ENCODE measurements around the gene TAOK2.
"Not testable (repeated sequence)": the region's sequence is repeated elsewhere in the genome, so short reads cannot be mapped to it uniquely, and the experiment has no call there.

Gene TAOK2

DNA sequence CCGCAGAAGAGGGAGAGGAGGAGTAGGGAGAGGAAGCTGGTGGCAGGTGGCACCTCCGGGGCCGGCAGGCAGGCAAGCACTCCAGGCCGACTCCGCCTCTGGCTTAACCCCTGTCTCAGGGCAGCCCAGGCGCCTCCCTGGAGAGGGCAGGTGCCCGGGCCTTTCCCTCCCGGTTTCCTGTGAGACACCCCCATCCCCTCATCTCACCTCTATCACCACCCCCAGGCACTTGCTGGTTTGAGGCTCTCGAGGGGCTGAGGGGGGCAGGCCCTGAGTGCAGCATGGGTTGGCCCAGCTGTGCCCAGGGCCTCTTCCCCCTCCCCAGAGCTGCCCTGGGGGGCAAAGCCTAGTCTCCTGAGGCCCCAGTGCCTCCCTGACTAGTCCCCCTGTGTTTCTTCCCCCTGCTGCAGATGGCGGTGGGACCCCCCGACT lies 31.2 kb downstream of the TAOK2 start:
- no peak for DNase-seq

DNA sequence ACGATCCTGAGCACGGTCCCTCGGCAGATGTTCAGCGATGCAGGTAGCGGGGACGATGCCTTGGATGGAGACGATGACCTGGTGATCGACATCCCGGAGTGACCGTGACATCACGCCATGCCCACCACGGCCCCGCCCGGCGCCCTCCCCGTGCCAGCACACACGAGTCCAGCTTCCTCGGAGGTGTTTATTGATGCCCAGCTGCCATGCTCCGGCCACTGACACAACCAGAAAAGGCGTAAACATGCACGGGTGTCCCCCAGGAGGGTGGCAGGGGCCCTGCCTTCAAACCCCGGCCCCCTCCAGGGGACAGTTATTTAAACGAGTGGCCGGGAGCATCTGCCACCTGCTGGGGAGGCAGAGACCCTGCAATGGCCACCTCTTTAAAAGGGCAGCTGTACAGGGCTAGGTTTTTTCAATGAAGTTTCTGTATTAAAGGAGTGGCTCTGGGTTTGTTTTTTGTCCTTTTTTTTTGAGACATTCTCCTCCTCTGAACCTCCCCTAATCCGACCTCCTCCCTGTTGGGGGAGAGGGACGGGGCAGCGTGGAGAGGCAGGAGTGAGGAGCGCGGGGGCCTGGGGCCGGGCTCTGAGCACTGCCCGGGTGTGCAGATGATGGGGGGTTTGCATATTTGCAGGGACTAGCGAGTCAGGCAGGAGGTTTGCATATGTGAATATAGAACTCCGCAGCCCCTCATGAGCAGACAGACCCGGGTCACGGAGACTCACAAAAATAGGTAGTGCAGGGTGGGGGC lies 31.9 kb downstream of the TAOK2 start:
- DNase-seq, result peak; percentile 29 to 32

DNA sequence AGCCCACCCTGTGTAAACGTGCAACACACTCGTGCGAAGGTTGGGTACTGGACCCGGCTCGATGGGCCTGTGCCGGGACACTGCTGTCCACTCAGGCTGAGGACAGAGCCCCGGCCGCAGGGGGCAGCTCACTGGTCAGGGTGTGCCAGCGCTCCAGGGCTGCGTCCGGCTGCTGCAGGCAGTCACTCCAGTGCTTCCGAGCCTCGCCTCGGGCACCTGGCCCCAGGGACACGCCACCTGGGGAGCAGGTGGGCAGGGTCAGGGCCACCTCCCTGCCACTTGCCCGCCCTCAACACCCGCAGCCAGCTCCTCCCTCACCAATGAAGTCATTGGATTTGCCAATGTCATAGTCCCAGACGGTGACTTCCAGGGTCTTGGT lies 32.4 kb downstream of the TAOK2 start:
- DNase-seq, result no peak

DNA sequence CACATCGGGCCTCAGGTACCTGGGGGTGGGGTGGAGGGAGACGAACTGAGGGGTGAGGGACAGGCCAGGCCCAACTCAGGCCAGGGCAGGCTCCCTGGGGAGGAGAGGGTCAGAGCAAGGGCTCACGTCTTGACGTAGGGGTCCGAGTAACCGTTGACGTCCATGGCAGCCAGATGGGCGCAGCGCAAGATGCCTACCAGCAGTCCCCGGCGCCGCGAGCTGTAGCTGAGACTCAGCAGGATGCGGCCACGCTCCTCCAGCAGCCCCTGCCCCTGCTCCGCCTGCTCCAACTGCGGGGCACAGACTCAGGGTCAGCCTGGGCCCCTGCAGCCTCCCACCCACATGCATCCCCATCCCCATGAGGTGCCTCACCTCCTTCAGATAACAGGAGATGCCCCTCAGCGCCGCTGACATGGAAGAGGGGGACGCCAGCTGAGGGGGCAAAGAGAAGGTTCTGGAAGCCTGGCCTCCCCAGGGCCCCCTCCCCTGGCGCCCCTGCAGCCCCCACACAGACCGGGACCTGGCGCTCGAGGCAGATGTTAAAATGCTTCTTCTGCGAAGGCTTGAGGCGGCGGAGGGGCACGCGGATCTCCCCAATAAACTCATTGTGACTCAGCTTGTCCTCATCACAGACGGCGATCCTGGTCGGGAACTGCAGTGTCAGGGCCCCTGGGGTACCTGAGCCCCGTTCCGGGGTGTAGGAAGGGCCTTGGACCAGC lies 33.1 kb downstream of the TAOK2 start:
- no peak for DNase-seq

DNA sequence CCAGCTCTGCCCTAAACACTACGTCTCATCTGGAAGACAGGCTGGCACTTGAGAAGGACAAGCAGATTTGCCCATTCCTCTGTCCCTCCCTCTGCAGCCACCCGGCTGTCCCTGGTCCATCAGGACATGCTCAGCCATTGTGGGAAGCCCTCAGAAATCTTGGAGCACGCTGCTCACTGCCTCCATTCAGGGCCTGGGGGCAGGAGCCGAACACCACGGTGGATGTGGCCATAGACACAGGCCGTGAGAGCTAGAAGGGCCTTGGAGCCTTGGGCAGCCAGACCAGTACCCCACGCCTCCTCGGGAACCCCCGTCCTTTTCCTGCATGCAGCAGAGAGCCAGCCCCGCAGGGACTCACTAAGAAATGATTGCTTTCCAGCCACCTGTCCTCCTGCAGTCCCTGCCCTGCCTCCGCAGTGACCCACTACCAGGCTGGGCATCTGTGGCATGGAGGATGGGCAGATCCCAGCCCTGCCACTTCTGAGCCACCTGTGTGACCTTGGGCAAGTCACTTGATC lies 33.8 kb downstream of the TAOK2 start:
- no peak for DNase-seq

DNA sequence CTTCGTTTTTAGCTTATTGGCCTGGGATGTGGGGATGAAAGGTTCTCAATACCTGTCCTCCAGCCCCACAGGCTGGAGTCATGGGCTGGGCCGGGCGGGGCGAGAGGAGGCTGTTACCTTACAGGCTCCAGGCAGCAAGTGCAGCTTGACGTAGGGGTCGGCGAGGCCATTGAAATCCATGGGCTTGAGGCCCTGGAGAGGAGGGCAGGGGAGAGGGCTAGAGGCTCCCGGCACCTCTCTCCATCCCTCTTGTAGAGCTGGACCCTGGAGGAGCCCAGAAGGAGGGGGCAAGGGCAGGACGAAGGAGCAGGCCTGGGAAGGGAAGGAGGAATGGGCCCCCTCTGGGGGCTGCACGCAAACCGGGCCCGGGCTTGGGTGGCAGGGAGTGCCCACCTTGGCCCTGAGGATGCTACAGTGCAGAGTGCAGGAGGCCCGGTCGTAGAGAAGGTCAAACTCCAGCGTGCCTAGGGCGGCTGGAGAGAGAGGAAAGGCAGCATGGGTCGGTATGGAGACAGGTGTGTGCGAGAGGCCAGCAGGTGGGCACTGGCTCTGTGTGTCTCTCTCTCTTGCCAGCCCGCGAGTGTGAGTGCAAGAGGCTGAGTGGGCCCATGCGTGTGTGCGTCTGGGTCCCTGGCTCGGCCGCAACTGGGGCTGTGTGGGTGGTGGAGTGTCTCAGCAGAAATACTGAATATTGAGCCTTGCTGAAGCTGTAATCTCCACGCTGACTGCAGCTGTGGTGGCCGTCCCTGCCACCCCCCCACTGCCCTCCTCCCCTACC lies 35.6 kb downstream of the TAOK2 start:
- no peak for DNase-seq

DNA sequence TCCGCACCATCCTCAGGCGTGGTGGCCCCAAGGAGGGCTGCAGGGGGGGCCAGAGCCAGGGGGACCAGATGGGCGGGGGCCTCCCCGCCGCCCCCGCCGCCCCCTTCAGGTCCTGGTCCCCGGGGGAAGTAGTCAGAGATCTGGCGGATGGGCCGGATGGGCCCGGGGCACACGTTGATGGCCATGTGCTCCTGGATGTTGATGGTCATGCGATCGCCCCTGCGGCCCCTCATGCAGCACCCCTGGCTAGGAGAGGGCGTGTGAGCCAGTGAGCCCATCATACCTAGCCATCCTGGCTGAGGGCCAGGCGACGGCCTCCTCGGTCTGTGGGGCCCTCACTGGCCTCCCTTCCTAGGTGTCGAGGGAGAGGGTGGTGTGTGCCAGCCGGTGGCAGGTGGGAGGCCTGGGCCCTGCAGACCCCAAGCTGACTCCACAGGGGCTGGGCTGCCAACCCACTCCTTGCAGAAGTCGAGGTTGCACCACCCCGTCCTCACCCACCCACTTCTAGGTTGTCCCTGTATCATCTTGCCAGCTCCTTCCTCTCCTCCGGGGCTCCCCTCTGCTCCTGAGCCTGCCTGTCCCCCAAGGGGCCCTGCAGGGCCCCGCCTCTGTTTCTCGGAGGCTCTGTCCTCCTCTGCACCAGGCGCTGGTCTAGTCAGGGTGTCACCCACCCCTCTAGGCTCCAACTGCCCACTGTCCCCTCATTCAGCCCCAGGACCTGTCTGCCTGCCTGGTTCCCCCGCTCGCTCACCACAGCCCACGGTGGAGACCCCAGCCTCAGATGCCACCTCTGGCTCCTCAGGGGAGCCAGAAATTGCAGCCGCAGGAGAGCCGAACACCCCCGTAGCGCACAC lies 36.5 kb downstream of the TAOK2 start:
- DNase-seq, result no peak

DNA sequence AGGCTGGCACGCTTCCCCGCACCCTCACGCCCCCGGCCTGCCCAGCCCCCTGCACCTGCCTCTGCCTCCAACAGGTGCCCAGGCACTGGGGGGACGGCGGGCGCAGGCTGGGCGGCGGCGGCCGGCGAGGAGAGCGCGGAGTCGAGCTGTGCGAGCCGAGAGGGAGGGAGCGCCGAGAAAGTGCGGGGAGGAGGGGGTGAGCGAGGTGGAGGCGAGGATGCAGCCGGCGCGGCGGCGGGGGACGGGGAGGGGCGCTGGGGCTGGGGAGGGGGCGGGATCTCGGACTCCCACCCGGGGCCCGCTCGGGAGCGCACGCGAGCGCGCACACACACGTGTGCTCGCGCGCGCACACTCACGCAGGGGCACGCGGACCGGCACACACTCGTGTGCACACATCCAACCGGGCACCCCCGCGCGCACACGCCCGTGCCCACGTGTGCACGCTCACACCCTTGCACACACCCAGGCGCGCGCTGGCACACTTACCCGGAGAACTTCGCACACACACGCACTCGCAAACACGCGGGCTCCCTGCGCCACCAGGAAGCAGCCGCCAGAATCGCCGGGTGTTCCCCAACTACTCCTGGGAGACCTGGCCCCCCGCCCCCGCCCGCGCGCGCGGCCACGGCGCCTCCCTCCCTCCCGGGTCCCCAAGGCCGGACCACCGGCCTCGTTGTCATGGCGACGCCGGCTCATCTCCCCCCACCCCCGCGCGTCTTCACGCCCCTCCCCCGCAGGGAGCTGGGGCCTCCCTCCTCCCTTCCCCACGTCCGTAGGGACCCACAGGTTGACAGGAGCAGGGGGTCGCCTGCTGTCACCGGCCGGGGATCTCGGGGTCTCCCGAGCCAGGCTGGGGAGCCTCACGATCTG lies 37.4 kb downstream of the TAOK2 start, which contains the start of gene DOC2A:
Gene DOC2A, minus strand, starts transcription at position 184 of the 870 bp plus-strand sequence. CDS start 805 bp downstream, outside the sequence.
- DNase-seq, result peak; percentile 35 to 42

DNA sequence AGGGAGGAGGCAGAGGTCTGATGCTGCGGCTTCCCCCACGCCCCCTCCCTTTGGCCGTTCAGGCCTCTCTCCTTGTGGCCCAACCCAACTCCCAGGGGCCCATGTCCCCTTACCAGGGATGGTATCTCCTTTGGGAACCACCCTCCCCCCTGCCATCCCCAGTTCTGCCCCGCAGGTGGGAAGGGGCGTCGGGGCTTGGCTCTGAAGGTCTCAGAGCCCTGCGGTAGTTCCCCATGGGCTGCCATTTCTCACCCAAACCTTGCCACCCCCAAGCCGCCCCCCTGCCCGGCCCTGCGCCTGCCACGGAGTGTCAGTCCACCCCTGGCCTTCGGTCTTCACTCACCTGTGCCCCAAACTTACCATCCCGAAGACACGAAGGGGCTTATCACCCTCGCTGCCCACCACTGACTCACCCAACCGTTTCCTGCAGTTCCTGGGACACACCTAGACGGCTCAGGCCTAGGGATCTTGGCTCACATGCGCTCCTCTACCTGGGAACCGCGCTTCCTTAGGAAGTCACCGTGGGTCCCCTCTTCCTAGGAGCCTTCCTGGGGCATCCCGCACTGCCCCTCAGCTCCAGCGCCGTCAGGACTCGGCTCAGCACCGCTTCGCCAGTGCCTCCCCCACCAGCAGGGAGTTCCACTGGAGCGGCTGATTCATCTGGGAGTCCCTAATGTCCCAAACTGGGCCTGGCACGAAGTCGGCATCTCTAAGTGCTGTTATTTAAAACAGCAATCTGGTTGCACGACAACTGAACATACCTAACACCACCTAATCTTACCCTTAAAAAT lies 38.2 kb downstream of the TAOK2 start:
- no peak for DNase-seq

DNA sequence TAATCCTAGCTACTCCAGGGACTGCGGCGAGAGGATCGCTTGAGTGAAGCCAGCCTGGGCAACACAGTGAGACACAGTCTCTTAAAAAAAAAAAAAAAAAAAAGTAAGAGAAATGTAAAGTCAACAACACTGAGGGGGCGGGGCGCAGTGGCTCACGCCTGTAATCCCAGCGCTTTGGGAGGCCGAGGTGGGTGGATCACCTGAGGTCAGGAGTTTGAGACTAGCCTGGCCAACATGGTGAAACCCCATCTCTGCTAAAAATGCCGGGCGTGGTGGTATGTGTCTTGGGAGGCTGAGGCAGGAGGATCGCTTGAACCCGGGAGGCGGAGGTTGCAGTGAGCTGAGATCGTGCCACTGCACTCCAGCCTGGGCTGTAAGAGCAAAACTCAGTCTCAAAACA lies 38.9 kb downstream of the TAOK2 start:
- DNase-seq, result not testable (repeated sequence)

DNA sequence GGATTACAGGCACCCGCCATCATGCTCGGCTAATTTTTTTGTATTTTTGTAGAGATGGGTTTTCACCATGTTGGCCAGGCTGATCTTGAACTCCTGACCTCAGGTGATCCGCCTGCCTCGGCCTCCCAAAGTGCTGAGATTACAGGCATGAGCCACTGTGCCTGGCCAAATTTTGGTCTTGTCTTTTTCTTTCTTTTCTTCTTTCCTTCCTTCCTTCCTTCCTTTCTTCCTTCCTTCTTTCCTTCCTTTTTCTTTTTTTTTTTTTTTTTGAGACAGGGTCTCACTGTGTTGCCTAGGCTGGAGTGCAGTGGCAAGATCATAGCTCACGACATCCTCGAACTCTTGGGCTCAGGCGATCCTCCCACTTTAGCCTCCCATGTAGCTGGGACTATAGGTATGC lies 41.8 kb downstream of the TAOK2 start:
- not testable (repeated sequence) for DNase-seq

DNA sequence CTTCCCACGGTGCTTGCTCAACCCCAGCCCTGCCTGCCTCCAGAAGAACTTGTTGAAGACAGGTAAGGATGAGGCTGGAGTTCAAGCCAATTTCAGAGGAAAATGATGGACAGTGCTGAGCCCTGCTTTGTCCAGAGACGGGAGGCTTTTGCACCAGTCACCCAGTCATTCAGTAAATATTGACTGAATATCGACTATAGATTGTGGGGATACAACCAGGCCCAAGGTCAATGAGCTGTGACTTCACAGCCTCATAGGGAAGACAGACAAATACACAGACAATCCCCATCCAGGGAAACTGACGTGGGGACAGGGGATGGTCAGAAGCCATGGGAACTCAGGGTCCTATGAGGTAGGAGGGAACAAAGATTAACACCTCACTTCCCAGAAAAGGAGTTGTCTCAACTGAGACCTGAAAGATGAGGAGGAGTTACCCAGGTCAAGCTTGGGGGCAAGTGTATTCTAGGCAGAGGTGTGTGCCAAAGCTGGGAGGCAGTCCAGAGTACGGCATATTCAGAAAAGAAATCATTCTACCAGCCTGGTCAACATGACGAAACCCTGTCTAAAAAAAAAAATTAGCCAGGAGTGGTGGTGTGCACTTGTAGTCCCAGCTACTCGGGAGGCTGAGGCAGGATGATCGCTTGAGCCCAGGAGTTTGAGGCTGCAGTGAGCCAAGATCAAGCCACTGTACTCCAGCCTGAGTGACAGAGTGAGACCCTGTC lies 43.0 kb downstream of the TAOK2 start:
- DNase-seq, result no peak

DNA sequence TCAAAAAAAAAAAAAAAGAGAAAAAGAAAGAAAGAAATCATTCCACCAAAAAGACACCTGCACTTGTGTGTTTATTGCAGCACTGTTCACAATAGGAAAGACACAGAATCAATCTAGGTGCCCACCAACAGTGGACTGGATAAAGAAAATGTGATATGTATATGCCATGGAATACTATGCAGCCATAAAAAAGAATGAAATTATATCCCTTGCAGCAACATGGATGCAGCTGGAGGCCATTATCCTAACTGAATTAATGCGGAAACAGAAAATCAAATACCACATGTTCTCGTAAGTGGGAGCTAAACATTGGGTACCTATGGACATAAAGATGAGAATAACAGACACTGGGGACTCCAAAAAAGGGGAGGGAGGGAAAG lies 43.6 kb downstream of the TAOK2 start:
- DNase-seq, result no peak

DNA sequence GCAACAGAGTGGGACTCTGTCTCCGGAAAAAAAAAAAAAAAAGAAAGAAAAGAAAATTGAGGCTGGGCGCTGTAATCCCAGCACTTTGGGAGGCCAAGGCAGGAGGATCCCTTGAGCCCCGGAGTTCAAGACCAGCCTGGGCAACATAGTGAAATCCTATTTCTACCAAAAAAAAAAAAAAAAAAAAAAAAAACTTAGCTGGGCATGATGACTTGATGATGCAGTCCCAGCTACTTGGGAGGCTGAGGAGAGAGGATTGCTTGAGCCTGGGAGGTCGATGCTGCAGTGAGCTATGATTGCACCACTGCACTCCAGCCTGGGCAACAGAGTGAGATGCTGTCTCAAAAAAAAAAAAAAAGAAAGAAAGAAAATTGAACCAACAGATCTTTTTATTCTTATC lies 44.3 kb downstream of the TAOK2 start:
- DNase-seq, result not testable (repeated sequence)

DNA sequence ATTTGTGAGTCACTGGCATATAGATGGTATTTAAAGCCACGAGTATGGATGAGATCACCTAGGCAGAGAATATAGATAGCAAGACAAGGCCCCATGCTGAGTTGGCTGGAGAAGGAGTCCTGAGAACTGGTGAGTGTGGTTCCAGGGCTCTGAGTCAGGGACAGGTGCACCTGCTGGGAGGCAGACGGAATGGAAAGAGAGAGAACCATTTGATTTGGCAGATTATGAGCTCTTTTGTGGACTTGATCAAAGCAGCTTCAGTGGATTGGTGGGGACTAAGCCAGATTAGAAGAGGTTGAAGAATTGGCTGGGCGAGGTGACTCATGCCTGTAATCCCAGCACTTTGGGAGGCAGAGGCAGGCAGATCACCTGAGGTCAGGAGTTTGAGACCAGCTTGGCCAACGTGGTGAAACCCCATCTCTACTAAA lies 45.1 kb downstream of the TAOK2 start:
- no peak for DNase-seq

DNA sequence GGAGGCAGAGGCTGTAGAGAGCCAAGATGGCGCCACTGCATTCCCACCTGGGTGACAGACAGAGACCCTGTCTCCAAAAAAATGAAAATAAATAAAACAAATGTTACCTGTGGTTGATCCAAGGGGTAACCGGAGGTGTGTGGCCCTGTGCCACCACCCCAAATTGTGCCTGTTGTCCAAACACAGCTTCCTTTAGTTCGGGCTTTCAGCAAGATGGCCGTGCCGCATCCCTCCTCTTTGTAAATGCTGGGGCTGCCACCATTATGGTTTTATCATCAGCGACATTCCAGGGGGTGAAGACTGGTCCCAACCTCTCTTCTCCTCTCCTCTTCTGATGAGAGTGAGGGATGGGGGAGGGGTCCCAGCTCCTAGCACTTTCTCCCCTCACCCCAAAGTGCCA lies 49.2 kb downstream of the TAOK2 start, which contains the start of gene C16orf92:
Gene C16orf92, plus strand, starts transcription at position 312 of the 400 bp plus-strand sequence. CDS start 143 bp downstream, outside the sequence.
- no peak for DNase-seq

DNA sequence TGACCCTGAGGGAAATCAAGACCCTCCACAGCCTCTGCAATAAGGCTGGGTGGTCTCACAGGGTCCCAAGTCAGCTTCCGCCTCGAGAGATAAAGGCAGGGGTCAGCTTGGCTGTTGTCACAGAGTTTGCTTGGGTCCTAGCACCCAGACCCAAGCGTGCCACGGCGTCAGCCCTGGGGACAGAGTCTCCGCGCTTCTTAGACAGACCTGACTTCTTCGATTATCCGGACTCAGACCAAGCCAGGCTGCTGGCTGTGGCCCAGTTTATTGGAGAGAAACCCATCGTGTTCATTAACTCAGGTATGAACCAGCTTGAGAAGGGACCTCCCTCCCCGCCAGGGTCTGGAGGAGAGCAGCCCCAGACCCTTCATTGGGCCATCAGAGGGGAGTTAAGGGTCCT lies 49.9 kb downstream of the TAOK2 start:
- no peak for DNase-seq

DNA sequence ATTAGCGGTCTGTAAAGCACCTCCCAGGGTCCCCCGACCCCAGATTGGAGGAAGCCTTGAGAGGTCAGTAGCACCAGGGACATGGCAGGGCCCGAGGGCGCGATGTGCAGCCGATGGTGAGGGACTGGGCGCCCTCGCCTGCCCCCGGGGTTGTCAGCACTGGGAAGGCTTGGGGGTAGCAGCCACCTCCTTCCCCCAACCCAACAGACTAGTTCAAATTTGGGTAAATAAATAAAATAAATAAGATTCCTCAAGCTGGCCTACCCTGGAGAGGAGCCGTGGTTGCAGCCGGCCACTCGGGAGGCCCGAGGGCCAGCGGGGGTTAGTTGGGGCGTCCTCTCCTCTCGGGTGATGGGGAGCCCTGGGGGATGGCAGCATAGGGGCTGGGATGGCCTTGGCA lies 50.8 kb downstream of the TAOK2 start:
- no peak for DNase-seq

DNA sequence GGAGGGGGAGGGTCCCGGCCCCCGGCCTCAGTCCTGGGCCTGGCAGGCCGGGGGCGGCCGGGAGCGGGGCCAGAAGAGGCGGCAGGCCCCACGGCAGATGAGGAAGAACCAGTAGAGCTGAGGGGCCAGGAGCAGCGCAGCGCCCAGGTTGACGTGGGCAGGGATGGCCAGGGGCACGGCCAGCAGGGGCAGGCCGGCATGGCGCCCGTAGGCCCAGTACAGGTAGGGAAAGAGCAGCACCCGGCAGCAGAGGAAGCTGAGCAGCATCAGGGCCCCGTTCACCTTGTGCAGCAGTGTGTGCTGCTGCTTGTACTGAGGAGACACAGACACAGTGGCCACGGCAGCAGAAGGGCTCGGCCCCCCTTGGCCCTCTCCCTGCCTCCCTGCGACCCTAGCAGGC lies 51.5 kb downstream of the TAOK2 start:
- DNase-seq, result no peak

DNA sequence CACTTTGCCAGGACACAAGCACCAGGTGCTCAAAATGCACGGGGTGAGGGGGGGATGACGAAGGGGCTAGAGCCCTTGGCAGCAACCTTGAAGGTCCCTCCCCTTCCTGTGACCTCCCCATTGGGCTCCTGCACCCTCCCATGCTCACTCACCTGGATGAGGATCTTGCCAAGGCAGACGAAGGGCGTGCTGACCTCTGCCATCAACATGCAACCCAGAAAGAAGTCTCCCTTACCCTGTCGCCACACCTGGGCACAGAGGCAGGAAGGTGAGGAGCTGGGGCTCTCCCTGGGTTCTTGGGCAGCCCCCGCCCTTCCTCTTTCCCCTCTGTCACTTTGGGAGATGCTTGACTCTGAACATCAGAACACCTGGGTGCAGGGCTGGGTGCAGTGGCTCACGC lies 51.9 kb downstream of the TAOK2 start:
- DNase-seq, result no peak
